Motor neuron (in vitro differentiated cells): Measurements from ENCODE around the gene TMEM59L. TPM values are rescaled to one million over a fixed set of nuclear protein-coding genes. Genes with fewer than 3 reads are reported as not detected.

Source experiments
- total RNA-seq, 8 experiments: library from RNA; unstranded; fragments of 300-600 nt; gene quantifications; 2 replicates each; pipeline versions ENCODE4 v1.2.3 to v1.2.4, GENCODE V29; 2022

The TMEM59L gene
- total RNA-seq, 8 experiments from 2014 or later = 0.41 to 67.6 (median 25.4) TPM

Other genes with a start within 250 kb of the TMEM59L start
- gene GDF15, start 226.7 kb upstream of the TMEM59L start, total RNA-seq = 100 to 1,000 TPM in 2 of 8 experiments, 10 to 100 TPM in 6; 14.0 to 784 (median 60.0) TPM
- gene LRRC25, start 215.2 kb upstream of the TMEM59L start, total RNA-seq = 1 to 10 TPM in 2 of 8 experiments, under 1 TPM in 6; 0.14 to 2.1 (median 0.47) TPM
- 100 to 1,000 TPM in 1 of 8 experiments, 10 to 100 TPM in 7; 60.2 to 155 (median 70.1) TPM for gene SSBP4, start 193.5 kb upstream of the TMEM59L start, total RNA-seq
- gene ISYNA1, start 174.7 kb upstream of the TMEM59L start, total RNA-seq = 100 to 1,000 TPM in 3 of 8 experiments, 10 to 100 TPM in 4, 1 to 10 TPM in 1; 7.2 to 157 (median 86.2) TPM
- 10 to 100 TPM in 2 of 8 experiments, 1 to 10 TPM in 6; 3.4 to 13.8 (median 6.2) TPM for gene ELL, start 90.8 kb upstream of the TMEM59L start, total RNA-seq
- 100 to 1,000 TPM; 137 to 214 (median 153) TPM for gene FKBP8, start 69.3 kb upstream of the TMEM59L start, total RNA-seq
- 100 to 1,000 TPM in 1 of 8 experiments, 10 to 100 TPM in 7; 48.4 to 106 (median 68.1) TPM for gene KXD1, start 55.0 kb upstream of the TMEM59L start, total RNA-seq
- gene UBA52, start 41.0 kb upstream of the TMEM59L start, total RNA-seq = 1,000 to 10,000 TPM; 1,160 to 2,382 (median 1,457) TPM
- gene REX1BD, start 24.1 kb upstream of the TMEM59L start, total RNA-seq = 10 to 100 TPM; 39.5 to 76.6 (median 53.9) TPM
- gene CRLF1, start 6.1 kb upstream of the TMEM59L start, total RNA-seq = 10 to 100 TPM in 1 of 8 experiments, 1 to 10 TPM in 7; 1.5 to 18.3 (median 4.7) TPM
- gene KLHL26, start 24.2 kb downstream of the TMEM59L start, total RNA-seq = 1 to 10 TPM in 7 of 8 experiments, under 1 TPM in 1; 0.92 to 8.3 (median 5.6) TPM
- gene CRTC1, start 70.8 kb downstream of the TMEM59L start, total RNA-seq = 1 to 10 TPM; 2.0 to 8.8 (median 8.0) TPM
- gene COMP, start 178.4 kb downstream of the TMEM59L start, total RNA-seq = 1 to 10 TPM in 1 of 8 experiments, under 1 TPM in 4, not detected in 3; 0.05 to 1.1 (median 0.29) TPM
- gene UPF1, start 219.1 kb downstream of the TMEM59L start, total RNA-seq = 10 to 100 TPM; 19.0 to 61.6 (median 28.9) TPM